Measurements from ENCODE around the gene SUPT5H.

- no peak for TF ChIP-seq CTCF (conservative IDR thresholded peaks at IDR 0.05; ENCODE audit: low read depth, low read length)
- TF ChIP-seq FOS (IDR thresholded peaks at IDR 0.05; ENCODE audit: low read depth, low read length): no peak
Measured at GRCh38 chr19:39514840-39515550, 69.6 kb downstream of the SUPT5H start, which contains the start of gene SELENOV.
